C4-2B (cell line): ENCODE results near the gene PRRC2B.
"Not testable (repeated sequence)": the region's sequence is repeated elsewhere in the genome, so short reads cannot be mapped to it uniquely, and the experiment has no call there.

Source experiments
- H3K27ac ChIP-seq: fragments of 450-650 bp; 2 replicates; pipeline ENCODE4 v1.5.1; 2017
- ZFX ChIP-seq: fragments of 450-650 bp; IDR thresholded peaks from 2 replicates; pipeline ENCODE4 v1.6.1; 2017
- TF ChIP-seq, protein P1 (sequence below): fragments of 450-650 bp; conservative IDR thresholded peaks from 2 replicates; pipeline ENCODE4 v1.5.1; 2017; ENCODE audit warnings: mild to moderate bottlenecking

PRRC2B gene

DNA sequence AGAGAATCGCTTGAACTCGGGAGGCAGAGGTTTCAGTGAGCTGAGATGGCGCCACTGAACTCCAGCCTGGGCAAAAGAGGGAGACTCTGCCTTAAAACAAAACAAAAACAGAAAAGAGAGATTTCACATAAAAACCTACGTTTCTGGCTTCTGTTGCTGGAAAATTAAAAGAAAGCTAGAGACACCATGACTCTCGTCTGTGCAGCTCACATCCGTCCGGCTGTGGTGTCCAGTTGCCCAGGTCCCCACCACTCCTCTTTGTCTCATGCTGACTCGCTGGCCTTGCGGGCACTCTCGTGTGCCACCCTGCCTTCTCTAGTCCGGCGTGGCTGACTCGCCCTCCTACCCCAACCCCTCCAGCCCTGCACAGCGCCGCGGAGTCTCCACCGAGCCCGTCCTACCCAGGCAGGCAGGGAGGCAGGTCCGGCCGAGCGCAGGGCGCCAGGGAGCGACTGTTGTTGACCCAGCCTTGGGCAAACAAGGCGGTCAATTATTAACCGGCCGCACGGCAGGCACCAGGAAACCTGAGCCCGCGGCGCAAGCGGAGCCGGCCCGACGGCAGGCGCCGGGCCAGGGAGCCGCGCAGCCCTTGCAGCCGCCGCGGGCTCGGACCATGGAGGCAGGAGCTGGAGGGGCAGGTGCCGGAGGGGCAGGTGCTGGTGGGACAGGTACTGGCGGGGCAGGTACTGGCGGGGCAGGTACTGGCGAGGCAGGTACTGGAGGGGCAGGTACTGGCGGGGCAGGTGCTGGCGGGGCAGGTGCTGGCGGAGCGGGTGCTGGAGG, 151.3 kb downstream of the PRRC2B start, which contains the start of gene PRRT1B:
PRRT1B (plus strand) TSS at position 521 of the 783 bp plus-strand sequence; CDS start at position 614, 93 bp downstream.
- TF ChIP-seq, protein P1, sequence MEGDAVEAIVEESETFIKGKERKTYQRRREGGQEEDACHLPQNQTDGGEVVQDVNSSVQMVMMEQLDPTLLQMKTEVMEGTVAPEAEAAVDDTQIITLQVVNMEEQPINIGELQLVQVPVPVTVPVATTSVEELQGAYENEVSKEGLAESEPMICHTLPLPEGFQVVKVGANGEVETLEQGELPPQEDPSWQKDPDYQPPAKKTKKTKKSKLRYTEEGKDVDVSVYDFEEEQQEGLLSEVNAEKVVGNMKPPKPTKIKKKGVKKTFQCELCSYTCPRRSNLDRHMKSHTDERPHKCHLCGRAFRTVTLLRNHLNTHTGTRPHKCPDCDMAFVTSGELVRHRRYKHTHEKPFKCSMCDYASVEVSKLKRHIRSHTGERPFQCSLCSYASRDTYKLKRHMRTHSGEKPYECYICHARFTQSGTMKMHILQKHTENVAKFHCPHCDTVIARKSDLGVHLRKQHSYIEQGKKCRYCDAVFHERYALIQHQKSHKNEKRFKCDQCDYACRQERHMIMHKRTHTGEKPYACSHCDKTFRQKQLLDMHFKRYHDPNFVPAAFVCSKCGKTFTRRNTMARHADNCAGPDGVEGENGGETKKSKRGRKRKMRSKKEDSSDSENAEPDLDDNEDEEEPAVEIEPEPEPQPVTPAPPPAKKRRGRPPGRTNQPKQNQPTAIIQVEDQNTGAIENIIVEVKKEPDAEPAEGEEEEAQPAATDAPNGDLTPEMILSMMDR: no peak
- peak within 1 kb of the TSS; percentile 60 for H3K27ac ChIP-seq

DNA sequence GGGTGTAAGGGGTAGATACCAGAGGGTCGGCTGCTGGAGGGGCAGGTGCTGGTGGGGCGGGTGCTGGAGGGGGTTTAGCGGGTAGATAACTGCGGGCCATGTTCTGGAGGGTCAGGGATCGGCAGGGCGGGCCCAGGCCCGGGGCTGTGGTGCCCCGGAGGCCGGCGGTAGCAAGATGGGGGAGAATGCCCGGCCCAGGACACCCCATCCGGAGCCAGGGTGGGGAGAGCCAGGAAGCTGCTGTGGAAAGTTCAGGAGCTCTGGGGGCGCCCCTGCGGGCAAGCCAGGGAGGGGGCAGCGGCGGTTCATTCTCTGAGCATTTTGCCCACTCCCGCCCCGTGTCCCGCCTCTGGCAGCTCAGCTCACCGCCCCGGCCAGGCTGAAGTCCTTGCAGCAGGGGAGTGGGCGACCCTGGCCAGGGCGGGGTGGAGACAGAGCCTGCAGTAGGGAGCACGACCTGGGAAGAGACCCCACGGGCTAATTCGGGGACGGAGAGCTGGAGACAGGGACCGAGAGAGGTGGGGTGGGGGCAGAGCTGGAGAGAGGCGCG, 152.0 kb downstream of the PRRC2B start:
- peak overlapping the region; percentile 60; the same call in 1 of the 2 replicates for H3K27ac ChIP-seq

DNA sequence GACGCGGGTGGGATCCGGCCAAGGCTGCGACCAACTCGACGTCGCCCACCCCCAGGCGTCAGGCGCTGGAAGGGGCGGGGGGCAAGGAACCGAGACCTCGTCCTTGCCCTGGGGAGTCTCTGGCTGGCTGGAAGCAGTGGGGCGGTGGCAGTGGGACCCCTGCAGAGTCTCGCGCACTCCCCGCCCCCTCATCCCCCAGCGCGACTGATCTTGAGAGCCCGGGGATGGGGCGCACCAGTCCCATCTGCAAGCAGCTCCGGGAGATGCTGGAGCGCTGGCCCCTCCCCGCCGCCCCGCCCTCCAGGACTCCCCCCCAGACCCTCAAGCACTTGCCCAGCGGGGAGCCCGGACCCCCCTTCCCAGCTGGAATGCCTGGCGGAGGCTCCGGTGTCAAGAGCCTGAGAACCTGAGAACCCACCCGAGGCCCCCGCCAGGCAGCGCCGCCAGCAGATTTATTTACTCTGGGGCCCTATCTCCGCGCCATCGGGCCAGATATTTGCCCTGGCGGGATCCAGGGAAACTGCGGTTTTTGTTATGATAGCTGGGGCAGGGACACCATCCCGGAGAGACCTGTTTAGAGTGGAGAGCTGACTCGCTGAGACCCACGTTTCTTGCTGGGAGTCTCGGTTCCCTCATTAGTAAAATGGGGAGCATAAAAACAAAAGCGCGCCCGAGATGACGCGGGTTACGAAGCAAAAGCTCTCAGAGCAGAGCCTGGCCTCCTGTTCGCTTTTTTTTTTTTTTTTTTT, 152.6 kb downstream of the PRRC2B start:
- TF ChIP-seq ZFX: no peak
- TF ChIP-seq, protein P1: no peak
- peak overlapping the region; percentile 60; the same call in 1 of the 2 replicates for H3K27ac ChIP-seq

More for the DNA sequence above, 152.0 kb downstream of the PRRC2B start:
- TF ChIP-seq, protein P1: no peak
- no peak for TF ChIP-seq ZFX

DNA sequence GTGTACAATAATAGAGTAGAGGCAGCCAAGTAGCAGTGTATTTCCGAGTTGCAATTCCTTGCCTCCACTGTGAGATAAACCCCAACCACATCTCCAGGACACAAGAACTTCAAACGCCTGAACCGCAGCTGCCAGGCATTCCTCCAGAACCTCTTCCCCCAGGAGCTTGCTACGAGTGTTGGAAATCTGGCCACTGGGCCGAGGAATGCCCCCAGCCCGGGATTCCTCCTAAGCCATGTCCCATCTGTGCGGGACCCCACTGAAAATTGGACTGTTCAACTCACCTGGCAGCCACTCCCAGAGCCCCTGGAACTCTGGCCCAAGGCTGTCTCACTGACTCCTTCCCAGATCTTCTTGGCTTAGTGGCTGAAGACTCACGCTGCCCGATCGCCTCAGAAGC, 155.3 kb downstream of the PRRC2B start:
- not testable (repeated sequence) for H3K27ac ChIP-seq
